Erythroblast (primary cell): ENCODE results near the gene PTP4A1.

Source experiments
- GATA1 ChIP-seq: IDR thresholded peaks from 2 replicates; pipeline ENCODE4 v1.6.1; 2011; ENCODE audit warnings: low read depth, mild to moderate bottlenecking, control low read depth, low read length, moderate library complexity
- POLR2A ChIP-seq: IDR thresholded peaks from 2 replicates; pipeline ENCODE4 v1.6.1; 2011; ENCODE audit warnings: mild to moderate bottlenecking, low read length

DNA sequence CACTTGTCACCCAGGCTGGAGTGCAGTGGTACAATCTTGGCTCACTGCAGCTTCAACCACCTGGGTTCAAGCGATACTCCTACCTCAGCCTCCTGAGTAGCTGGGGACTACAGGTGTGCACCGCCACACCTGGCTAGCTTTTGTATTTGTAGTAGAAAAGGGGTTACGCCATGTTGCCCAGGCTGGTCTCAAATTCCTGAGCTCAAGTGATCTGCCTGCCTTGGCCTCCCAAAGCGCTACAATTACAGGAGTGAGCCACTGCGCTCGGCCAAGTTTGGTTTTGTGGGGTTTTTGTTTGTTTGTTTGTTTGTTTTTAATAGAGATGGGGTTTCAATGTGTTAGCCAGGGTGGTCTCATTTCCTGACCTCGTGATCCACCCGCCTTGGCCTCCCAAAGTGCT lies 12.3 kb downstream of the PTP4A1 start:
- TF ChIP-seq POLR2A (no peak), GATA1 (no peak)
